GM18867 (cell line): ENCODE results near the gene EFCAB7.
A peak's percentile ranks its signal among the peaks of the same experiment; 100 is the strongest.

ENCODE experiments used
- ATAC-seq: cut with Tn5 transposase; IDR thresholded peaks from one replicate; pipeline ENCODE4 v1.9.1; 2021; ENCODE audit warnings: mild to moderate bottlenecking, moderate library complexity; ENCODE audit not compliant: unreplicated experiment

Gene EFCAB7

DNA sequence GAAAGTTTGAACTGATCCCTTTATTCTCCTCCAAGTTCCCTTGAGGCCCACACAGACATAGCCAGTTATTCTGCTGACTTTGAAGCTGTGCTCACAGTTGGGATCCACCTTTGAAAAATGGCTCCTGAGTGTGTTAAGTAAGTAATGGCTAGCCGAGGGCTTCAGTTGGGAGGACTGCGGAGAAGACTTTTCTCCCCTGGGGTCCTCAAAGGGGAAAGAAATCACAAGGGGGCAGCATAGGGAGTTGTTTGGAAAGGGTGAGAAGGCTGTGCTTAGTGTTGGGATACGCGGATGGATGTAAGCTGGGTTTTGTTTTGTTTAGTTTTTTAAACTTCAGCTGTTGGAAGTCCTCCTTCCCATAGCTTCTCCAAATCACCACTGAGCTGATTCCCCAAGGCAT lies 78.1 kb downstream of the EFCAB7 start:
- no peak for ATAC-seq

DNA sequence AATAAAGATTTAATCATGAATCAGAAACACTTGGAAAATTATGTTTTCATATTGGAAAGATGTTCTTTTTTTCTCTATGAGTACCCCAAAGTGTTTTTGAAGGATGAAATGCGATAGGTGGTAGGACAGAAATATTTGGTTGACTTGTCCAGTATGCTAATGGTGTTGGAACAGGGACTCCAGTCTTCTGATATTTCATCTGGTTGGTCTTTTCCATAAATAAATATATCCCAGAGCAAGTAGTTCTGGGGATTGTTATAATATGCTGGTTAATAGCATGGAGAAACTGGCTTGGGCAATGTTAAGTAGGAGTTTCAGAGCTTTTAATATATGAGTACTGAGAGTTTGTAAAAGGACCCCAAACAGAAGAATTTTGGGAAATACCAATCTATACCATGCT lies 78.6 kb downstream of the EFCAB7 start:
- ATAC-seq, result no peak

- no peak for ATAC-seq
Measured at GRCh38 chr1:63602629-63603028, 79.3 kb downstream of the EFCAB7 start.

- ATAC-seq, result no peak
Measured at GRCh38 chr1:63603810-63604209, 80.5 kb downstream of the EFCAB7 start.

DNA sequence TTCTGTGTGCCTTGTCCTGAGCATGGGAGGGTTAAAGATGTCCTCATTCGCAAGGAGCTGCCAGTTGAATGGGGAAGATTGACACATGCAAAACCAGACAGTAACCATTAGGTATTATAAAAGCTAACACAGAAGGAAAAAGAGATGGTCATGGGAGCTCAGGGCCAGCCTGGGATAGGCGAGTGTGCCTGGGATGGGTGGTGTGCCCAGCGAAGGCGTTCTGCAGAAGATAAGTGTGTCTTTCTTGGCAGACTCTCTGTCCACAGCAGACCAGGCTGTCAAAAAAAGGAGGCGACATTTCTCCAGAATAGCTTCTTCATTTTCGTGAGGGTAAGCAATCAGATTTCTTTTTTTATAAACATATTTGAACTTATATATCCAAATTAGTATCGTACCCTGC lies 84.0 kb downstream of the EFCAB7 start:
- no peak for ATAC-seq

GRCh38 chr1:63611231-63611630 lies 87.9 kb downstream of the EFCAB7 start:
- ATAC-seq, result no peak

- no peak for ATAC-seq
Measured at GRCh38 chr1:63612564-63612963, 89.2 kb downstream of the EFCAB7 start.

DNA sequence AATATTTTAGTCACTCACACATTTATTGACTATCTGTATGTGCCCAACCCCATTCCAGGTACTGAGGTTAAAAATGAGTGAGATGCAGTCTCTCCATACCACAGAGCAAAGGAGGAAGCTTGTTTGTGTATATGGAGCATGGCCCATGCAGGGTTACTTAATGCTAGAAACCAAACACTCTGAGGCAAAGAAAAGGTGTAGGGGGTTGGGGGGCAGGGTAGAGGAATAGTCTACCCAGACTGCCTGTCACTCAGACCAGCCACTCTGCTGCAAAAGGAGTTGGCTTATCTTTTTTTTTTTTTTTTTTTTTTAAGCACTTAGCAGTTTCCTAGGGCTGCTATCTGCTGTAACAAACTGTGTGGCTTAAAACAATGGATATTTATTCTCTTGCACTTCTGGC lies 89.6 kb downstream of the EFCAB7 start:
- ATAC-seq, result no peak

DNA sequence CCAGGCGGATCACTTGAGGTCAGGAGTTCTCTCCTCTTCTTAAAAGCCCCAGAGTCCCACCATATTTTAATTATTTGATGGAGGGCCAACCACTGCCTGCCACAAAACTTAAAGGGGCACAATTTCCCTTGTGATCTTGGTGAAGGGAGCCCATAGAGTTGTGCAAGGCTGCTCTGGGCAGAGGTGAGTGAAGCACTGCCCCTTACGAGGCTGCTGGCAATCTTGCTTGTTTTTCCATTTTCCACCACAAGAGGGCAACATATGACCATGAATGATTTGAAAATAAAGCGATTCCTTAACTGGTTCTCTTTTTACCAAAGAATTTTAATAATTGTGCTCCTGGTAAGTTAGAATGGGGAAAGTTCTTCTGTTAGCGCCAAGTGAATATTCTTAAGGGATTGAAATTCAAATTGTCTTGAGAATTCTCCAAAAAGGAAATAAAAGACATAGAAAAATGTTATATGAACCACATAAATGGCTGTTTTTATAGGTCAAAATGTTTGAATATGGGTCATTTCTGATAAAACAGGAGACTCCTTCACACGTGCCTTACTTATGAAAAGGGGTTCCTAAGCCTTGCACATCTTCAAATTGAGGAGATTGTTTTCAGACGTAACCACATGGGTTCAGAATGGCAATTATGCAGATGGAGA lies 92.6 kb downstream of the EFCAB7 start:
- peak; percentile 68 for ATAC-seq

- ATAC-seq, result no peak
Measured at GRCh38 chr1:63617450-63617849, 94.1 kb downstream of the EFCAB7 start.

DNA sequence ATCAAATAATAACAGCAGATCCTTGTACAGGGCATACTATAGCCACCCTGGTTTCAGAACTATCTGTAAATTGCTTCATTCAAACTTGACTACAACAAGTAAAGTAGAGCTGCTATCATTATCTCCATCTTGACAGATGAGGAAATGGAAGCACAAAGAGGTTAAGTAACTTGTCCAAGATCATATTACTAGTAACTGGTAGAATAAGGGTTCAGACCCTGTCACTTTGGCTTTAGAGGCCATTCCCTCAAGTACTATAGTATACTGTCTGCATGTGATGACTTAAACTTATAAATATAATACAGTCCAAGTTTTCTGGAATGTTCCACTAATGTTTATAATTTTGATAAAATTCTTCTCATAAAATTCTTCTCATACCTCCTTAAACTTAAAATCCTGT lies 94.7 kb downstream of the EFCAB7 start:
- no peak for ATAC-seq

DNA sequence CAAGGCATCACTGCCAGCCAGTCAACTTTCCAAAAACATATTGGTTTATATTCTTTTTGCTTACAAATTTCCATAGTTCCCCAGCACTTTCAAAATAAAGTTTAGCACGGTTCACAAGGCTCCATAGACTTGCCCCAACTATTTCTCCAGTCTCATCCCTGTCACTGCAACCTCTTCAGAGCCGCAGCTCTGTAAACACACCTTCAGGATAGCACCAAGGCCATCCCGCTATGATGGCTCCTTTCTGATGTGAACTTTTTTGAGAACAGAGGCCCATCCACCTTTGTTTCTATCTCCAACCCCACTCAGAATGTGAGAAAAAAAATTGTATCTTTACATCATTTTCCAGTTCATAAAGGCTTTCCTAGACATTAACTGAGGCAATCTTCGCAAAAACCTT lies 96.2 kb downstream of the EFCAB7 start:
- ATAC-seq, result no peak

DNA sequence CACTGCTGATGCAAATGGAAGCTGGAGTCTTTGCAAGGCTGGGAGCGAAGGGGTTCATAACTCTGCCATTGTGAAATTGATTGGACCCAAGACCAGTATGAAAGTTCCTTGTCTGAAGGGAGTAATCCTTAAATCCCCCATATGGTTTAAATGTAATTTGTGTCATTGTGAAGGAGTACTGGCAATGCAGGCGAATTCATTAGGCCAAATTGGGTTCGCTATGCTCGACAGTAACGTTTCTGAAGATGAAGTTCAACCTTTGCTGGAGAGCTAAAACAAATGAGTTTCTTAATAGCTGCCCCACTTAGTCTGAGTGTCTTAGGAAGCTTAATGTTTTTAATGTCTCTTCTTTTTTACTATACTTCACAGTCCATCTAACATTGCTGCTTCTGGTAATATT lies 97.3 kb downstream of the EFCAB7 start:
- ATAC-seq, result no peak

DNA sequence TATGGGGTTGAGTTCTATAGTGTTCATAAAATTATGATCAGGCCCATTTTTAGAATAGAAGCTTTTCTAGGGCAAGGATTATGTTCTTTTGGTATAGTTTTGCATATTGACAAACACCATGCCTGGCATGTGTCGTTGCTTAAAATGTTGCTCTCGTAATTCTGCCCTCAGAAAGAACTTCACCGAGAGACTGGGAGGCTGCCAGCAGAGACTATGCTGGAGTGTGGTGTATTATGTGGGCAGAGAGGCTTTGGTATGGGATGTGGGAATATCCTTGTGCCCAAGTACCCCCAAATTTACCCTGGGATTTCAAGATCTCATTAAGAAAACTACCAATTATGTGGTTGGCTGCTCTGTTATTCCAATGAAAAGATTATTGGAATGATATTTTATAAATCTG lies 97.8 kb downstream of the EFCAB7 start:
- no peak for ATAC-seq

GRCh38 chr1:63621698-63622097 lies 98.4 kb downstream of the EFCAB7 start:
- ATAC-seq, result no peak
